HG03066 (cell line): ENCODE results near the gene AK3.

Source experiments
- ATAC-seq: cut with Tn5 transposase; IDR thresholded peaks from one replicate; pipeline ENCODE4 v1.9.1; 2021; ENCODE audit warnings: low read depth; ENCODE audit not compliant: unreplicated experiment

Gene AK3

GRCh38 chr9:4750023-4750673 is 9.1 kb upstream of the AK3 start:
- no peak for ATAC-seq

GRCh38 chr9:4748612-4749011 is 7.6 kb upstream of the AK3 start:
- ATAC-seq = no peak

GRCh38 chr9:4746278-4747030 is 5.5 kb upstream of the AK3 start:
- no peak for ATAC-seq

GRCh38 chr9:4743131-4743875 is 2.3 kb upstream of the AK3 start:
- no peak for ATAC-seq

- no peak for ATAC-seq
Observed at GRCh38 chr9:4742246-4742645, 1.2 kb upstream of the AK3 start.

GRCh38 chr9:4741365-4742089 is 525 bp upstream of the AK3 start:
- peak; percentile 6 for ATAC-seq

GRCh38 chr9:4740388-4740637 is 689 bp downstream of the AK3 start:
- no peak for ATAC-seq

- ATAC-seq = no peak
Observed at GRCh38 chr9:4739587-4740387, 1.2 kb downstream of the AK3 start.

- no peak for ATAC-seq
Observed at GRCh38 chr9:4738866-4739586, 2.0 kb downstream of the AK3 start.

GRCh38 chr9:4734150-4734549 is 6.9 kb downstream of the AK3 start:
- no peak for ATAC-seq

GRCh38 chr9:4732890-4733289 is 8.1 kb downstream of the AK3 start:
- no peak for ATAC-seq

GRCh38 chr9:4727593-4727992 is 13.4 kb downstream of the AK3 start:
- ATAC-seq = no peak

- no peak for ATAC-seq
Observed at GRCh38 chr9:4725706-4726442, 15.1 kb downstream of the AK3 start.

GRCh38 chr9:4721736-4722135 is 19.3 kb downstream of the AK3 start:
- no peak for ATAC-seq

GRCh38 chr9:4718911-4719310 is 22.1 kb downstream of the AK3 start:
- no peak for ATAC-seq

GRCh38 chr9:4717815-4718214 is 23.2 kb downstream of the AK3 start:
- no peak for ATAC-seq

GRCh38 chr9:4716163-4716562 is 24.8 kb downstream of the AK3 start:
- no peak for ATAC-seq

- ATAC-seq = no peak
Observed at GRCh38 chr9:4714266-4715016, 26.6 kb downstream of the AK3 start.
